Breast epithelium (tissue), 4 donors: ENCODE measurements around the gene ICOS. TPM values are rescaled to one million over a fixed set of nuclear protein-coding genes. Genes with fewer than 3 reads are reported as not detected.

Source experiments
- DNase-seq, 2 donors: peaks; one replicate each; pipeline ENCODE4 v3.0.0-alpha.2; 2019; ENCODE audit warnings: low spot score in 2 of 2
- H3K27ac ChIP-seq, 2 donors: fragments of 200-600 bp; sonication (generic) in 1 of 2; one replicate each; pipeline ENCODE4 v1.5.1; 2016 to 2019; ENCODE audit warnings: mild to moderate bottlenecking in 1 of 2
- H3K27me3 ChIP-seq, 2 donors: fragments of 200-600 bp; sonication (generic) in 1 of 2; one replicate each; pipeline versions ENCODE4 v1.5.1 to v1.6.0; 2017 to 2019; ENCODE audit warnings: control low read depth in 1 of 2, mild to moderate bottlenecking in 1 of 2
- H3K36me3 ChIP-seq: fragments of 200-600 bp; one replicate; pipeline ENCODE4 v1.5.1; 2019
- H3K4me1 ChIP-seq, 2 donors: fragments of 200-600 bp; sonication (generic); one replicate each; pipeline ENCODE4 v1.5.1; 2016 to 2019; ENCODE audit warnings: control low read depth in 1 of 2
- H3K4me3 ChIP-seq, 3 donors: fragments of 200-600 bp; sonication (generic); 1 replicate in 2 of 3; 2 replicates in 1 of 3; pipeline ENCODE4 v1.5.1; 2016 to 2019; ENCODE audit warnings: mild to moderate bottlenecking in 3 of 3, moderate library complexity in 2 of 3
- H3K9me3 ChIP-seq, 2 donors: fragments of 200-600 bp; sonication (generic) in 1 of 2; one replicate each; pipeline ENCODE4 v1.5.1; 2016 to 2019; ENCODE audit warnings: control low read depth in 1 of 2
- CTCF ChIP-seq, 3 donors: fragments of 450-650 bp; IDR thresholded peaks; one replicate each; pipeline ENCODE4 v1.5.1; 2016 to 2017; ENCODE audit warnings: antibody characterized with exemption in 3 of 3, mild to moderate bottlenecking in 3 of 3, moderate library complexity in 3 of 3
- POLR2A ChIP-seq: fragments of 450-650 bp; IDR thresholded peaks from one replicate; pipeline ENCODE4 v1.6.1; 2016; ENCODE audit warnings: antibody characterized with exemption, mild to moderate bottlenecking, moderate library complexity
- POLR2AphosphoS5 ChIP-seq, 3 donors: sonication (generic); formaldehyde crosslinking; IDR thresholded peaks; one replicate each; pipeline ENCODE4 v1.6.1; 2017; ENCODE audit warnings: antibody characterized with exemption in 3 of 3
- intact Hi-C: fragments of 100-400 bp; cut with DNase I; formaldehyde crosslinking; loops from one replicate; pipeline ENCODE4 v1.15.1; 2023; ENCODE audit warnings: low total_unique reads
- total RNA-seq, 3 donors: library from RNA; depleted of rRNA; stranded (reverse); fragments of >200 nt; gene quantifications; one replicate each; pipeline ENCODE4 v1.1.0, GENCODE V29; 2016

The ICOS gene
- total RNA-seq, 3 donors from 2014 or later: 0.33 to 0.64 (median 0.59) TPM

- intact Hi-C loops: no loop called here
- Histone ChIP-seq H3K4me3 (no peak overlapping the region), H3K36me3 (no peaks in the 10 kb centered on the region), H3K27me3 (no peaks in the 10 kb centered on the region), H3K4me1 (no peaks in the 10 kb centered on the region), H3K9me3 (no peaks in the 10 kb centered on the region), H3K27ac (no peak overlapping the region)
- no peak for TF ChIP-seq POLR2A
- no peak for TF ChIP-seq CTCF (IDR thresholded peaks at IDR 0.05)
- TF ChIP-seq POLR2AphosphoS5 (IDR thresholded peaks at IDR 0.05): no peak
- DNase-seq: no peak
Measured at GRCh38 chr2:203908797-203909185, 27.8 kb upstream of the ICOS start.

- peak overlapping the region in 2 of 3 donors; percentile 7 to 17 for H3K4me3 ChIP-seq
- H3K9me3 ChIP-seq: no peaks in the 10 kb centered on the region
- DNase-seq: no peak
- no peaks in the 10 kb centered on the region for H3K27me3 ChIP-seq
- TF ChIP-seq POLR2A: no peak
- no peak for TF ChIP-seq POLR2AphosphoS5 (IDR thresholded peaks at IDR 0.05)
- TF ChIP-seq CTCF (IDR thresholded peaks at IDR 0.05): peak; percentile 19 to 72 (median 59)
- no peaks in the 10 kb centered on the region for H3K4me1 ChIP-seq
- intact Hi-C loops: no loop called here
- H3K27ac ChIP-seq: no peak overlapping the region
- no peaks in the 10 kb centered on the region for H3K36me3 ChIP-seq
Measured at GRCh38 chr2:203909261-203909967, 27.1 kb upstream of the ICOS start.

- H3K4me1 ChIP-seq: no peaks in the 10 kb centered on the region
- no peak overlapping the region for H3K27ac ChIP-seq
- no peaks in the 10 kb centered on the region for H3K36me3 ChIP-seq
- intact Hi-C loops: no loop called here
- H3K27me3 ChIP-seq: no peaks in the 10 kb centered on the region
- no peak for TF ChIP-seq POLR2A
- no peak for TF ChIP-seq POLR2AphosphoS5 (IDR thresholded peaks at IDR 0.05)
- TF ChIP-seq CTCF (IDR thresholded peaks at IDR 0.05): no peak
- no peaks in the 10 kb centered on the region for H3K9me3 ChIP-seq
- DNase-seq: no peak
- H3K4me3 ChIP-seq: peak overlapping the region in 2 of 3 donors; percentile 7 to 17
Measured at GRCh38 chr2:203909974-203910373, 26.6 kb upstream of the ICOS start.

GRCh38 chr2:203913947-203914346 is 22.6 kb upstream of the ICOS start:
- intact Hi-C loops: no loop called here
- Histone ChIP-seq H3K36me3 (no peaks in the 10 kb centered on the region), H3K4me1 (no peaks in the 10 kb centered on the region), H3K4me3 (no peak overlapping the region), H3K27ac (no peak overlapping the region), H3K9me3 (no peaks in the 10 kb centered on the region), H3K27me3 (no peaks in the 10 kb centered on the region)
- TF ChIP-seq POLR2AphosphoS5 (IDR thresholded peaks at IDR 0.05): no peak
- TF ChIP-seq CTCF (IDR thresholded peaks at IDR 0.05): no peak
- no peak for TF ChIP-seq POLR2A
- no peak for DNase-seq

- Histone ChIP-seq H3K27ac (peak overlapping the region in 1 of 2 donors; percentile 59), H3K27me3 (no peaks in the 10 kb centered on the region)
- DNase-seq: no peak
Measured at GRCh38 chr2:203914546-203915182, 21.9 kb upstream of the ICOS start.

More at GRCh38 chr2:203914546-203915182, 21.9 kb upstream of the ICOS start:
- Histone ChIP-seq H3K36me3 (no peaks in the 10 kb centered on the region), H3K4me1 (no peaks in the 10 kb centered on the region), H3K9me3 (no peaks in the 10 kb centered on the region), H3K4me3 (peak overlapping the region in 1 of 3 donors; percentile 22)
- intact Hi-C loops: no loop called here
- TF ChIP-seq POLR2AphosphoS5 (IDR thresholded peaks at IDR 0.05) (no peak), CTCF (IDR thresholded peaks at IDR 0.05) (no peak), POLR2A (no peak)
